Neural cell (in vitro differentiated cells): Measurements from ENCODE around the gene MYRF. TPM values are rescaled to one million over a fixed set of nuclear protein-coding genes. Genes with fewer than 3 reads are reported as not detected.

Source experiments
- H2AFZ ChIP-seq: fragments of 200-600, 300-800 bp; sonication (generic), shearing (Covaris generic); 2 replicates; pipeline ENCODE4 v1.6.0; 2014; ENCODE audit warnings: low read depth, mild to moderate bottlenecking, antibody characterized with exemption, low read length, moderate library complexity
- H3F3A ChIP-seq: fragments of 200-600 bp; shearing (Covaris generic); 2 replicates; pipeline ENCODE4 v1.6.1; 2016; ENCODE audit warnings: mild to moderate bottlenecking, moderate library complexity, mixed read lengths, antibody characterized with exemption, low read length; ENCODE audit not compliant: insufficient read depth, poor library complexity, severe bottlenecking
- H3K27ac ChIP-seq: fragments of 200-600, 300-800 bp; sonication (generic), shearing (Covaris generic); 2 replicates; pipeline ENCODE4 v1.5.1; 2014; ENCODE audit warnings: mild to moderate bottlenecking, low read length, moderate library complexity
- H3K27me3 ChIP-seq: fragments of 300-800, 200-600 bp; sonication (generic), shearing (Covaris generic); 2 replicates; pipeline ENCODE4 v1.6.0; 2014; ENCODE audit warnings: mild to moderate bottlenecking, low read depth, low read length, moderate library complexity; ENCODE audit not compliant: insufficient read depth
- H3K36me3 ChIP-seq: fragments of 300-800, 200-600 bp; sonication (generic), shearing (Covaris generic); 2 replicates; pipeline ENCODE4 v1.5.1; 2014; ENCODE audit warnings: mild to moderate bottlenecking, antibody characterized with exemption, low read length, moderate library complexity; ENCODE audit not compliant: insufficient read depth
- H3K4me2 ChIP-seq: fragments of 300-800, 200-600 bp; sonication (generic), shearing (Covaris generic); 2 replicates; pipeline ENCODE4 v1.6.0; 2014; ENCODE audit warnings: mild to moderate bottlenecking, low read length
- H3K4me3 ChIP-seq: fragments of 300-800, 200-600 bp; sonication (generic), shearing (Covaris generic); 2 replicates; pipeline ENCODE4 v1.5.1; 2014; ENCODE audit warnings: mild to moderate bottlenecking, low read length, moderate library complexity
- H3K79me2 ChIP-seq: fragments of 200-600 bp; shearing (Covaris generic); replicated peaks from 2 replicates; pipeline ENCODE4 v1.6.0; 2014; ENCODE audit warnings: mild to moderate bottlenecking, low read length, moderate library complexity; ENCODE audit not compliant: insufficient read depth
- H3K9ac ChIP-seq: fragments of 300-800, 200-600 bp; sonication (generic), shearing (Covaris generic); 2 replicates; pipeline ENCODE4 v1.6.1; 2016; ENCODE audit warnings: mild to moderate bottlenecking, low read length, mixed read lengths
- H3K9me2 ChIP-seq: fragments of 200-600 bp; shearing (Covaris generic); 2 replicates; pipeline ENCODE4 v1.6.1; 2016; ENCODE audit warnings: mild to moderate bottlenecking, low read length, mixed read lengths; ENCODE audit not compliant: insufficient read depth
- H3K9me3 ChIP-seq: fragments of 200-600, 300-800 bp; sonication (generic), shearing (Covaris generic); 2 replicates; pipeline ENCODE4 v1.6.1; 2016; ENCODE audit warnings: mild to moderate bottlenecking, mixed run types, low read length, moderate library complexity, mixed read lengths
- H4K20me1 ChIP-seq: fragments of 200-600 bp; shearing (Covaris generic); 2 replicates; pipeline ENCODE4 v1.6.1; 2016; ENCODE audit warnings: mild to moderate bottlenecking, mixed run types; ENCODE audit not compliant: insufficient read depth
- CTCF ChIP-seq: fragments of 450-650 bp; IDR thresholded peaks from 2 replicates; pipeline ENCODE4 v1.5.1; 2014; ENCODE audit warnings: antibody characterized with exemption, mild to moderate bottlenecking, moderate library complexity; ENCODE audit not compliant: poor library complexity, severe bottlenecking
- EP300 ChIP-seq: fragments of 450-650 bp; conservative IDR thresholded peaks from 2 replicates; pipeline ENCODE4 v1.6.1; 2014; ENCODE audit warnings: antibody characterized with exemption, mild to moderate bottlenecking, moderate library complexity; ENCODE audit not compliant: poor library complexity, severe bottlenecking
- EZH2 ChIP-seq: fragments of 200-600, 300-800 bp; shearing (Covaris generic), sonication (generic); IDR thresholded peaks from 2 replicates; pipeline ENCODE4 v1.6.1; 2014; ENCODE audit warnings: antibody characterized with exemption, low read length, borderline replicate concordance, mild to moderate bottlenecking; ENCODE audit not compliant: insufficient read depth, poor library complexity, severe bottlenecking
- POLR2AphosphoS5 ChIP-seq: IDR thresholded peaks from 2 replicates; pipeline ENCODE4 v1.6.1; 2012
- RAD21 ChIP-seq: fragments of 450-650 bp; conservative IDR thresholded peaks from 2 replicates; pipeline ENCODE4 v1.6.1; 2014; ENCODE audit warnings: antibody characterized with exemption, mild to moderate bottlenecking, moderate library complexity
- REST ChIP-seq: IDR thresholded peaks from 2 replicates; pipeline ENCODE4 v1.6.1; 2012; ENCODE audit warnings: borderline replicate concordance
- SMC3 ChIP-seq: fragments of 450-650 bp; conservative IDR thresholded peaks from 2 replicates; pipeline ENCODE4 v1.6.1; 2014; ENCODE audit warnings: antibody characterized with exemption, mild to moderate bottlenecking, moderate library complexity; ENCODE audit not compliant: poor library complexity
- TAF1 ChIP-seq: IDR thresholded peaks from 2 replicates; pipeline ENCODE4 v1.6.1; 2012; ENCODE audit warnings: low read depth
- polyA plus RNA-seq: library from polyadenylated mRNA; depleted of rRNA; stranded (reverse); fragments of >200 nt; gene quantifications from 2 replicates; pipeline ENCODE4 v1.2.3, GENCODE V29; 2014

MYRF gene
- polyA plus RNA-seq, 1 donor from 2014 or later = 0.16 TPM

GRCh38 chr11:61773356-61773755, 20.9 kb downstream of the MYRF start:
- H3K27ac ChIP-seq = peak overlapping the region; percentile 24
- no peaks in the 10 kb centered on the region for H3K27me3 ChIP-seq
- H3K79me2 ChIP-seq = no peaks in the 10 kb centered on the region
- H3K36me3 ChIP-seq = no peaks in the 10 kb centered on the region
- H3K4me3 ChIP-seq = peak overlapping the region; percentile 41
- H3K9me3 ChIP-seq = no peaks in the 10 kb centered on the region
- H3K9ac ChIP-seq = no peak overlapping the region
- H3K9me2 ChIP-seq = no peaks in the 10 kb centered on the region
- H2AFZ ChIP-seq = no peak overlapping the region
- H3K4me2 ChIP-seq = peak overlapping the region; percentile 19
- no peaks in the 10 kb centered on the region for H4K20me1 ChIP-seq
- TF ChIP-seq REST (no peak), EZH2 (no peak), EP300 (peak; percentile 13), RAD21 (no peak), TAF1 (no peak), SMC3 (no peak), POLR2AphosphoS5 (no peak), CTCF (no peak)
- H3F3A ChIP-seq = no peaks in the 10 kb centered on the region

GRCh38 chr11:61773809-61774208, 21.4 kb downstream of the MYRF start:
- Histone ChIP-seq H4K20me1 (no peaks in the 10 kb centered on the region), H3K79me2 (no peaks in the 10 kb centered on the region), H3K9ac (no peak overlapping the region), H3K4me3 (peak overlapping the region; percentile 41), H3K27ac (peak overlapping the region; percentile 24), H3K27me3 (no peaks in the 10 kb centered on the region), H2AFZ (no peak overlapping the region), H3K4me2 (peak overlapping the region; percentile 19), H3F3A (no peaks in the 10 kb centered on the region), H3K36me3 (no peaks in the 10 kb centered on the region), H3K9me2 (no peaks in the 10 kb centered on the region), H3K9me3 (no peaks in the 10 kb centered on the region)
- TF ChIP-seq REST = no peak
- no peak for TF ChIP-seq POLR2AphosphoS5
- TF ChIP-seq CTCF = no peak
